Heart left ventricle (tissue), 13 donors: ENCODE results near the gene MCCD1.

ENCODE experiments used
- POLR2A ChIP-seq, 2 donors: fragments of 450-650 bp; IDR thresholded peaks; one replicate each; pipeline ENCODE4 v1.6.1; 2017; ENCODE audit warnings: antibody characterized with exemption in 2 of 2, mild to moderate bottlenecking in 2 of 2, moderate library complexity in 2 of 2
- TF ChIP-seq, protein P1 (sequence below), 12 donors: fragments of 200-600 bp; sonication (generic) in 4 of 12; IDR thresholded peaks; one replicate each; pipeline versions ENCODE4 v1.5.0 to v1.8.0; 2018 to 2022; ENCODE audit warnings: antibody characterized with exemption in 12 of 12, mild to moderate bottlenecking in 5 of 12
- donor health status: ischemic (EF 13 %, LVEDD 7.1; RV severe dilation, severe dysfunction).
- donor health status: DM: no; HTN: yes; CAD: no.
- donor health status: DM: no; HTN: no; CAD: no.
- donor health status: ischemic (EF 25% LVEDD 6.9; RV normal size, moderate dysfunction).
- donor health status: ischemic (EF 25% LVEDD 5.7; RV mildly dilated, moderate dysfunction).
- donor health status: ischemic (EF 35%, LVEDD 5.7; RV mildly dilated, moderate dysfunction).
- donor health status: nonischemic (EF 11% LVEDD 7.7; RV severe dilation, severe dysfunction).
- donor health status: DM: yes; HTN: yes; CAD: no.
- donor health status: PGD.
- donor health status: ischemic (EF 29% LVEDD 5.4; RV normal size, mild dysfunction).
- donor health status: nonischemic (EF 23%, LVEDD 6.1; RV moderate dilation, normal function).

DNA sequence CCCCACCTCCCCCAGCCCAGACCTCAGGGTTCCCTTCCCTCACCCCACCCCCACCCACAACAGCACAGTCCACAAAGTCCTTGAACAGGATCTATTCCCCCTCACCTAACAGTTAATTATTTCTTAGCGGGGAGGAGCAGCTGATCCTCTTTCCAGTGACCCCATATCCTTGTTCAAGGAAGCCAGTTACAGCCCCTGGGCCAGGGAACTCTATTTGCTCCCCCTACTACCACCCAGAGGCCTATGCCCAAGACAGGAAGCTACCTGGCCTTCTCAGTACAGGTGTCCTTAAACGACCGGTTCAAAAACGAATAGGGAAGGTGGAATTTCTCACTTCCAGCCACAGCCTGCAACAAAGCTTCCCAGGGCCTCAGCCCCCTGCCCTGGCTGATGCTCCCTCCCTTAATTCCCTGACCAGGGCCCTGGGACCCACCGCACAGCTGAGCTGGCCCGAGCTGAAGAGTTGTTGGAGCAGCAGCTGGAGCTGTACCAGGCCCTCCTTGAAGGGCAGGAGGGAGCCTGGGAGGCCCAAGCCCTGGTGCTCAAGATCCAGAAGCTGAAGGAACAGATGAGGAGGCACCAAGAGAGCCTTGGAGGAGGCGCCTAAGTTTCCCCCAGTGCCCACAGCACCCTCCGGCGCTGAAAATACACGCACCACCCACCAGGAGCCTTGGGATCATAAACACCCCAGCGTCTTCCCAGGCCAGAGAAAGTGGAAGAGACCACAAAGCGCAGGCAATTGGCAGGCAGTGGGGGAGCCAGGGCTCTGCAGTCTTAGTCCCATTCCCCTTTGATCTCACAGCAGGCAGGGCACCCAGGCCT, 778 bp downstream of the MCCD1 start:
- TF ChIP-seq, protein P1, sequence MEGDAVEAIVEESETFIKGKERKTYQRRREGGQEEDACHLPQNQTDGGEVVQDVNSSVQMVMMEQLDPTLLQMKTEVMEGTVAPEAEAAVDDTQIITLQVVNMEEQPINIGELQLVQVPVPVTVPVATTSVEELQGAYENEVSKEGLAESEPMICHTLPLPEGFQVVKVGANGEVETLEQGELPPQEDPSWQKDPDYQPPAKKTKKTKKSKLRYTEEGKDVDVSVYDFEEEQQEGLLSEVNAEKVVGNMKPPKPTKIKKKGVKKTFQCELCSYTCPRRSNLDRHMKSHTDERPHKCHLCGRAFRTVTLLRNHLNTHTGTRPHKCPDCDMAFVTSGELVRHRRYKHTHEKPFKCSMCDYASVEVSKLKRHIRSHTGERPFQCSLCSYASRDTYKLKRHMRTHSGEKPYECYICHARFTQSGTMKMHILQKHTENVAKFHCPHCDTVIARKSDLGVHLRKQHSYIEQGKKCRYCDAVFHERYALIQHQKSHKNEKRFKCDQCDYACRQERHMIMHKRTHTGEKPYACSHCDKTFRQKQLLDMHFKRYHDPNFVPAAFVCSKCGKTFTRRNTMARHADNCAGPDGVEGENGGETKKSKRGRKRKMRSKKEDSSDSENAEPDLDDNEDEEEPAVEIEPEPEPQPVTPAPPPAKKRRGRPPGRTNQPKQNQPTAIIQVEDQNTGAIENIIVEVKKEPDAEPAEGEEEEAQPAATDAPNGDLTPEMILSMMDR (IDR thresholded peaks at IDR 0.05), result no peak
- no peak for TF ChIP-seq POLR2A (IDR thresholded peaks at IDR 0.05)
